ENCODE data around the gene FAM50B.

Gene FAM50B

GRCh38 chr6:3892603-3893002 is 43.4 kb downstream of the FAM50B start:
- in situ Hi-C loops (cut with MboI; ENCODE audit: low sequenced_read_pairs): no loop called here

- in situ Hi-C loops (cut with MboI; ENCODE audit: low sequenced_read_pairs): no loop called here
Observed at GRCh38 chr6:3893487-3893886, 44.3 kb downstream of the FAM50B start.

GRCh38 chr6:3893917-3894316 is 44.7 kb downstream of the FAM50B start:
- in situ Hi-C loops (cut with MboI; ENCODE audit: low sequenced_read_pairs): no loop called here

GRCh38 chr6:3894590-3895311 is 45.6 kb downstream of the FAM50B start:
- in situ Hi-C loops (cut with MboI; ENCODE audit: low sequenced_read_pairs): no loop called here

GRCh38 chr6:3895312-3895653 is 46.1 kb downstream of the FAM50B start:
- in situ Hi-C loops (cut with MboI; ENCODE audit: low sequenced_read_pairs): no loop called here

GRCh38 chr6:3895805-3896204 is 46.6 kb downstream of the FAM50B start:
- in situ Hi-C loops (cut with MboI; ENCODE audit: low sequenced_read_pairs): no loop called here

GRCh38 chr6:3898265-3898994 is 49.3 kb downstream of the FAM50B start:
- in situ Hi-C loops (cut with MboI; ENCODE audit: low sequenced_read_pairs): no loop called here

GRCh38 chr6:3899061-3899460 is 49.9 kb downstream of the FAM50B start:
- in situ Hi-C loops (cut with MboI; ENCODE audit: low sequenced_read_pairs): no loop called here

GRCh38 chr6:3899970-3900439 is 50.8 kb downstream of the FAM50B start:
- in situ Hi-C loops (cut with MboI; ENCODE audit: low sequenced_read_pairs): no loop called here

All from HL-60/S4 treated with phorbol 12-myristate 13-acetate at 8.2 ng/mL for 4 days and 3 days (cell line).